Activated naive CD8-positive, alpha-beta T cell treated with anti-CD3 and anti-CD28 coated beads, Interleukin-2, amount 50 U/mL, for 16 hours (primary cell): ENCODE measurements around the gene RAP1GDS1.
A peak's percentile ranks its signal among the peaks of the same experiment; 100 is the strongest.
"Not testable (repeated sequence)": the region's sequence is repeated elsewhere in the genome, so short reads cannot be mapped to it uniquely, and the experiment has no call there.

Source experiments
- DNase-seq: peaks from one replicate; pipeline ENCODE4 v3.0.0-alpha.2; 2020; ENCODE audit warnings: low read depth, low spot score

RAP1GDS1 gene

GRCh38 chr4:98430708-98431403, 169.7 kb downstream of the RAP1GDS1 start:
- DNase-seq, result no peak

- DNase-seq, result no peak
These were observed 172.5 kb downstream of the RAP1GDS1 start for GRCh38 chr4:98433691-98434090.

GRCh38 chr4:98434816-98435215, 173.6 kb downstream of the RAP1GDS1 start:
- no peak for DNase-seq

- no peak for DNase-seq
These were observed 183.2 kb downstream of the RAP1GDS1 start for GRCh38 chr4:98444371-98444770.

- no peak for DNase-seq
These were observed 185.6 kb downstream of the RAP1GDS1 start for GRCh38 chr4:98446499-98447375.

GRCh38 chr4:98447648-98448047, 186.5 kb downstream of the RAP1GDS1 start:
- DNase-seq, result no peak

- DNase-seq, result no peak
These were observed 187.7 kb downstream of the RAP1GDS1 start for GRCh38 chr4:98448908-98449307.

- no peak for DNase-seq
These were observed 190.9 kb downstream of the RAP1GDS1 start for GRCh38 chr4:98452091-98452490.

- not testable (repeated sequence) for DNase-seq
These were observed 196.2 kb downstream of the RAP1GDS1 start for GRCh38 chr4:98457422-98457821.

GRCh38 chr4:98461121-98461865, 200.1 kb downstream of the RAP1GDS1 start:
- not testable (repeated sequence) for DNase-seq

GRCh38 chr4:98462487-98462886, 201.3 kb downstream of the RAP1GDS1 start:
- no peak for DNase-seq

- DNase-seq, result no peak
These were observed 205.8 kb downstream of the RAP1GDS1 start for GRCh38 chr4:98466868-98467599.

GRCh38 chr4:98467627-98468072, 206.5 kb downstream of the RAP1GDS1 start:
- DNase-seq, result peak; percentile 51

- DNase-seq, result no peak
These were observed 207.5 kb downstream of the RAP1GDS1 start for GRCh38 chr4:98468709-98469108.

GRCh38 chr4:98469771-98470170, 208.6 kb downstream of the RAP1GDS1 start:
- no peak for DNase-seq

- no peak for DNase-seq
These were observed 209.2 kb downstream of the RAP1GDS1 start for GRCh38 chr4:98470366-98470765.

- no peak for DNase-seq
These were observed 209.6 kb downstream of the RAP1GDS1 start for GRCh38 chr4:98470831-98471230.

GRCh38 chr4:98473046-98473445, 211.9 kb downstream of the RAP1GDS1 start:
- DNase-seq, result no peak

- DNase-seq, result no peak
These were observed 213.2 kb downstream of the RAP1GDS1 start for GRCh38 chr4:98474408-98474844.

GRCh38 chr4:98476891-98477290, 215.7 kb downstream of the RAP1GDS1 start:
- DNase-seq, result no peak

GRCh38 chr4:98479590-98479989, 218.4 kb downstream of the RAP1GDS1 start:
- not testable (repeated sequence) for DNase-seq
